ENCODE measurements around the gene FBXO5.
"Not testable (repeated sequence)": the region's sequence is repeated elsewhere in the genome, so short reads cannot be mapped to it uniquely, and the experiment has no call there.

Gene FBXO5

GRCh38 chr6:152969688-152970418 is 13.0 kb downstream of the FBXO5 start:
- H3K4me1 ChIP-seq (ENCODE audit: control insufficient read depth, low read length) = peaks cover 3% of the 10 kb centered on the region; the same call in 1 of the 2 replicates

GRCh38 chr6:152966168-152966894 is 16.5 kb downstream of the FBXO5 start:
- Histone ChIP-seq H3F3A (ENCODE audit: control insufficient read depth, insufficient read depth) (peaks cover 23% of the 10 kb centered on the region), H3K27me3 (ENCODE audit: control insufficient read depth, low read length) (peaks cover 13% of the 10 kb centered on the region), H3K36me3 (ENCODE audit: control insufficient read depth, low read length) (peaks cover 21% of the 10 kb centered on the region)
- H3K4me1 ChIP-seq (ENCODE audit: control insufficient read depth, low read length); H3K4me2 ChIP-seq (ENCODE audit: low read length); H3K27ac ChIP-seq (ENCODE audit: low read depth, low read length); H3K79me2 ChIP-seq (ENCODE audit: control insufficient read depth, low read length); H4K20me1 ChIP-seq (ENCODE audit: control insufficient read depth, insufficient read depth, low read depth, low read length); H3K9me2 ChIP-seq (replicated peaks; ENCODE audit: control insufficient read depth, low read length); H3K4me3 ChIP-seq (ENCODE audit: low read length); H3K9me3 ChIP-seq (ENCODE audit: control insufficient read depth, insufficient read depth, low read length): not testable (repeated sequence)

More at GRCh38 chr6:152969688-152970418, 13.0 kb downstream of the FBXO5 start:
- Histone ChIP-seq H3K27me3 (ENCODE audit: control insufficient read depth, low read length) (no peaks in the 10 kb centered on the region), H3F3A (ENCODE audit: control insufficient read depth, insufficient read depth) (peaks cover 54% of the 10 kb centered on the region), H3K9me2 (replicated peaks; ENCODE audit: control insufficient read depth, low read length) (no peaks in the 10 kb centered on the region), H3K9me3 (ENCODE audit: control insufficient read depth, insufficient read depth, low read length) (no peaks in the 10 kb centered on the region), H3K79me2 (ENCODE audit: control insufficient read depth, low read length) (peaks cover 25% of the 10 kb centered on the region), H3K4me3 (ENCODE audit: low read length) (no peak overlapping the region), H3K27ac (ENCODE audit: low read depth, low read length) (no peak overlapping the region), H3K4me2 (ENCODE audit: low read length) (no peak overlapping the region), H4K20me1 (ENCODE audit: control insufficient read depth, insufficient read depth, low read depth, low read length) (peaks cover 7% of the 10 kb centered on the region), H3K36me3 (ENCODE audit: control insufficient read depth, low read length) (peaks cover 56% of the 10 kb centered on the region)
- TF ChIP-seq EZH2phosphoT487 (IDR thresholded peaks at IDR 0.05; ENCODE audit: borderline replicate concordance, low read length) (no peak), CTCF (IDR thresholded peaks at IDR 0.05; ENCODE audit: low read depth, low read length, poor library complexity, severe bottlenecking) (no peak)

- TF ChIP-seq EZH2phosphoT487 (IDR thresholded peaks at IDR 0.05; ENCODE audit: borderline replicate concordance, low read length) = no peak
- TF ChIP-seq CTCF (IDR thresholded peaks at IDR 0.05; ENCODE audit: low read depth, low read length, poor library complexity, severe bottlenecking) = no peak
- H4K20me1 ChIP-seq (ENCODE audit: control insufficient read depth, insufficient read depth, low read depth, low read length) = no peaks in the 10 kb centered on the region
- H3K4me1 ChIP-seq (ENCODE audit: control insufficient read depth, low read length) = no peaks in the 10 kb centered on the region
- H3K79me2 ChIP-seq (ENCODE audit: control insufficient read depth, low read length) = no peaks in the 10 kb centered on the region
- no peak overlapping the region for H3K4me2 ChIP-seq (ENCODE audit: low read length)
- peaks cover 17% of the 10 kb centered on the region for H3K27me3 ChIP-seq (ENCODE audit: control insufficient read depth, low read length)
- no peaks in the 10 kb centered on the region for H3K9me3 ChIP-seq (ENCODE audit: control insufficient read depth, insufficient read depth, low read length)
- no peak overlapping the region for H3K27ac ChIP-seq (ENCODE audit: low read depth, low read length)
- H3K9me2 ChIP-seq (replicated peaks; ENCODE audit: control insufficient read depth, low read length) = no peaks in the 10 kb centered on the region
- H3F3A ChIP-seq (ENCODE audit: control insufficient read depth, insufficient read depth) = no peaks in the 10 kb centered on the region
- H3K36me3 ChIP-seq (ENCODE audit: control insufficient read depth, low read length) = no peaks in the 10 kb centered on the region
- H3K4me3 ChIP-seq (ENCODE audit: low read length) = no peak overlapping the region
Measured at GRCh38 chr6:152959333-152959732, 23.5 kb downstream of the FBXO5 start.

GRCh38 chr6:152957796-152958195 is 25.0 kb downstream of the FBXO5 start:
- H3K4me1 ChIP-seq (ENCODE audit: control insufficient read depth, low read length) = no peaks in the 10 kb centered on the region

More at GRCh38 chr6:152957796-152958195, 25.0 kb downstream of the FBXO5 start:
- Histone ChIP-seq H3K36me3 (ENCODE audit: control insufficient read depth, low read length) (no peaks in the 10 kb centered on the region), H3K9me2 (replicated peaks; ENCODE audit: control insufficient read depth, low read length) (no peaks in the 10 kb centered on the region), H3K4me2 (ENCODE audit: low read length) (no peak overlapping the region), H3K27me3 (ENCODE audit: control insufficient read depth, low read length) (peaks cover 12% of the 10 kb centered on the region), H4K20me1 (ENCODE audit: control insufficient read depth, insufficient read depth, low read depth, low read length) (no peaks in the 10 kb centered on the region), H3K27ac (ENCODE audit: low read depth, low read length) (no peak overlapping the region), H3K4me3 (ENCODE audit: low read length) (no peak overlapping the region), H3K79me2 (ENCODE audit: control insufficient read depth, low read length) (no peaks in the 10 kb centered on the region), H3K9me3 (ENCODE audit: control insufficient read depth, insufficient read depth, low read length) (no peaks in the 10 kb centered on the region), H3F3A (ENCODE audit: control insufficient read depth, insufficient read depth) (no peaks in the 10 kb centered on the region)
- TF ChIP-seq CTCF (IDR thresholded peaks at IDR 0.05; ENCODE audit: low read depth, low read length, poor library complexity, severe bottlenecking) (no peak), EZH2phosphoT487 (IDR thresholded peaks at IDR 0.05; ENCODE audit: borderline replicate concordance, low read length) (no peak)
